Omental fat pad (tissue), 4 donors: ENCODE results near the gene GALNT10. TPM values are rescaled to one million over a fixed set of nuclear protein-coding genes. Genes with fewer than 3 reads are reported as not detected.

Experiments
- ATAC-seq: fragments of 150-250 bp; one replicate; pipeline ENCODE4 v1.9.1; 2016; ENCODE audit warnings: mild to moderate bottlenecking, moderate library complexity; ENCODE audit not compliant: low FRiP score
- DNase-seq: peaks from one replicate; pipeline ENCODE4 v3.0.0-alpha.2; 2019; ENCODE audit warnings: low spot score
- CTCF ChIP-seq, 3 donors: fragments of 450-650 bp; IDR thresholded peaks; one replicate each; pipeline ENCODE4 v1.5.1; 2016 to 2017; ENCODE audit warnings: antibody characterized with exemption in 3 of 3, mild to moderate bottlenecking in 3 of 3, moderate library complexity in 2 of 3
- total RNA-seq, 4 donors: library from RNA; depleted of rRNA; stranded (reverse); fragments of >200 nt; gene quantifications; one replicate each; pipeline ENCODE4 v1.1.0, GENCODE V29; 2016

GALNT10 gene
- total RNA-seq, 4 donors from 2014 or later: 21.3 to 49.7 (median 27.2) TPM

- DNase-seq (no peak), ATAC-seq (no peak)
- TF ChIP-seq CTCF (IDR thresholded peaks at IDR 0.05): no peak
Observed at GRCh38 chr5:154449786-154450185, 259.3 kb downstream of the GALNT10 start.

- TF ChIP-seq CTCF (IDR thresholded peaks at IDR 0.05): no peak
- ATAC-seq: no peak
- no peak for DNase-seq
Observed at GRCh38 chr5:154451957-154452356, 261.4 kb downstream of the GALNT10 start.

GRCh38 chr5:154455585-154455984, 265.1 kb downstream of the GALNT10 start:
- ATAC-seq (no peak), DNase-seq (no peak)
- TF ChIP-seq CTCF (IDR thresholded peaks at IDR 0.05): no peak

GRCh38 chr5:154456540-154456939, 266.0 kb downstream of the GALNT10 start:
- ATAC-seq (no peak), DNase-seq (no peak)
- no peak for TF ChIP-seq CTCF (IDR thresholded peaks at IDR 0.05)

GRCh38 chr5:154459015-154459414, 268.5 kb downstream of the GALNT10 start:
- no peak for ATAC-seq
- no peak for DNase-seq
- no peak for TF ChIP-seq CTCF (IDR thresholded peaks at IDR 0.05)

- TF ChIP-seq CTCF (IDR thresholded peaks at IDR 0.05): no peak
- ATAC-seq (no peak), DNase-seq (no peak)
Observed at GRCh38 chr5:154460172-154460571, 269.6 kb downstream of the GALNT10 start.

GRCh38 chr5:154461531-154461930, 271.0 kb downstream of the GALNT10 start:
- ATAC-seq (no peak), DNase-seq (no peak)
- no peak for TF ChIP-seq CTCF (IDR thresholded peaks at IDR 0.05)
